ENCODE results near the gene TWIST2.

Gene TWIST2

GRCh38 chr2:238847841-238848690 is at the start of gene TWIST2:
Gene TWIST2 (plus strand): TSS chr2:238848085. CDS start chr2:238848216, 131 bp downstream.
- DNase-seq, result no peak

DNA sequence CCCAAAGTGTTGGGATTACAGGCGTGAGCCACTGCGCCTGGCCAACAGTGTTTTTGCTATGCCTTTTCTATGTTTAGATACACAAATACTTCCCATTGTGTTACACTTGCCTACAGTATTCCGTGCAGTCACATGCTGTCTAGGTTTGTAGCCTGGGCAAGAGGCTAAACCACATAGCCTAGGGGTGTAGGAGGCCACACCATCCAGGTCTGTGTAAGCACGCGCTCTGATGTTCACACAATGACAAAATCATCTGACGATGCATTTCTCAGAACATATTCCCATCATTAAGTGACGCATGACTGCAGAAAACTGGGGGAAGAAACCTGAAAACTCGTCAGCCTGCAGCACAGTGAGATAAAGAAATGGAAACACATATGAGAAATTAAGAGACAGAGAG is 46.1 kb upstream of the TWIST2 start:
- no peak for DNase-seq

DNA sequence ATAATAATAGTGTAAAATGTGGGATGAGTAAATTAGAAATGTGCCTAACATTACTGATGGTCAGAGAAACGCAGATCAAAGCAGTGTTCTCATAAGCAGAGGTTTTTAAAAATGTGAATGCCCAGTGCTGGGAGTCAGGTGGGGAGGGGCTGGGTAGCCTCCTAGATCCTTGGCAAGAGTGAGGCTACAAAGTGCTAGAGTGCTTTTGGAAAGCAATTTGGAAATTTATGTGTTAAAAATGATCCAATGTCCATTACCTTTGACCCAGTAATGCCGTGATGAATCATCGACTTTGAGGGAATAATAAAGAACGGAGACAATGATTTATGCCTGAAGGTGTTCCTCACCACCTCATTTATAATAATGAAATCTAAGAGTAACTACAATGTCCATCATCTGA is 44.9 kb upstream of the TWIST2 start:
- DNase-seq, result no peak

GRCh38 chr2:238803996-238804870 is 43.7 kb upstream of the TWIST2 start:
- DNase-seq, result no peak

DNA sequence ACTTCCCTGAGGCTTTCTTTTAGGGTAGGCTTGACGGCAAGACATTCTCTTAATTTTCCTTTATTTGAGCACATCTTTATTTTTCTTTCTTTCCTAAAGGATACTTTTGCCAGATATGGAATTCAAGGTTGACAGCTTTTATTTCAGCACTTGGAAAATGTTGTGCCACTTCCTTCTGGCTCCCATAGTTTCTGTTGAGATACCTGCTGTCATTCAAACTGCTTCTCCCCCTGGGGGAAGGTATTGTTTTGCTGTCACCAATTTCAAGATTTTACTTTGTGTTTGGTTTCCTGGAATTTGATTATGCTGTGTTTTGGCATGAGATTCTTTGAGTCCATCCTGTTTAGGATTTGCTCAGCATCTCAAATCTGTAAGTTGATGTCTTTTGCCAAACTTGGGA is 39.1 kb upstream of the TWIST2 start:
- no peak for DNase-seq

DNA sequence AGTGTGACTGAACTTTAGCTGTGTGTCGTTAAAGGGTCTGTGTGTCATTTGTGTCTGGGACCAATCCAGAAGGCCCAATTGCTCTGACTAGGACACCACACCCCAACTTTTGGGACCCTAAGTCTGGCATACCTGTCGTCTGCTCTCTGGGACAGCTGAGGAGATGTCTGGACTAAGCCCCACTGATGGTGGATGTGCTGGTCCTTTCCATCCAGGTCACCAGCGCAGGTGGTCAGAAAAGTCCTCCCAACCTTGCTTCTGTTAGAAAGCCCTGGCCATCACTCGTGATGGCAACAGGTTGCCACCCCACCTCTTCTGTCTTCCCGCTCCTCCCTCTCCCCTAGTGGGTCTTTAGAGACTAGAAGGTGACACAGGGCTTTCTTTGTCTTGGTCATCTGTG is 37.6 kb upstream of the TWIST2 start:
- DNase-seq, result no peak

DNA sequence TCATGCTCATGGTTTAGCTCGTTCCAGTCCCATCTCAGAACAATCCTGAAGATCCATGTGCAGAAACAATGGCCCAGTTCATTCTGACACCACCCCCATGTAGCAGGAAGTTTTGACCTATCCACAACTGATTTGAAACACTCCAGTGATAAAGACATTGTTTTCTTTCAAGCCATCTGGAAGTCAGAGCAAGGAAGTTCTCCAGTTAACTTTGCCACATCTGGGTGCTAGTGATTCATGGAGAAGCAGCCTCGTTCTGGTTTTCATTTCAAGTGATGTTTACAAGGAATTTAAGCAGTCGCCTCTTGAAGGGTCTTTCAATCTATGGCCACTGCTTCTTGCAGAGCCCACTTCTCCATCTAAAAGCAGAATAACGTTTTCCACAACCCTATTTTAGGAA is 36.6 kb upstream of the TWIST2 start:
- DNase-seq, result no peak

GRCh38 chr2:238811759-238812158 is 36.1 kb upstream of the TWIST2 start:
- DNase-seq, result no peak

DNA sequence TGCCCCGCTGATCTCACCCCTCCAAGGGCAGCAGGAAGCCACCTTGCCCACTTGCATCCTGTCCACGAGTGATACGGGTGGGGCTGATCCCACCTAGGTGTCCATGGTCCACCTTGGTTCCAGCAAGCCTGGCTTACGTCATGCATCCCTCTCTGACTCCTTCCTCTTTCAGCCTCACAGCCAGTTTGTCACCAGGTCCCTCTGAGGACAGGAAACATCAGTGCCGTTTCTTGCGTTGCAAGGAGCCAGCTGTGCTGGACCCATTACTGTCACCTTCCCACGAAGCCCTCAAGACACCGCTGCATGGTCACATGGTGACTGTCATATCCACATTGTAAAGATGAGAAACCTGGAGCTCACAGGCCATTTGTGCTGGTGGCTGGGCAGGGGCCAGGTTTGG is 34.8 kb upstream of the TWIST2 start:
- no peak for DNase-seq

DNA sequence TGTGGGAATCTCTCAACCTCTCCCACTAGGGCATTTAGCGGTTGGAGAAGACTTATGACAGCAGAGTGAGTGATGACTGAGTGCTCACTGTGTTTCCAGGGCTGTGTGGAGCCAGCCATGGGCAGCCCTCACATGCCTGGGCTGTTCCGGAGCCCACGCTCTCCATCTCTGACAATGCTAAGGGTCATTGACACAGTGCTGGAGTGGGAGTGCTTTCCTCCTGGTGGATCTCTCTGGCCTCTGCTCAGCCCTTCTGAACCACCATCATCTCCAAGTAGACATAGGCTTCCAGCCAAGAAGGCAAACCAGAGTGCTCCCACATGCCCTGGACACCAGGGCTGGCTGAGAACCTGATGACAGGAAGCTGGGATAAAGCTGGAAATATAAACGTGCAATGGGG is 33.1 kb upstream of the TWIST2 start:
- DNase-seq, result no peak

DNA sequence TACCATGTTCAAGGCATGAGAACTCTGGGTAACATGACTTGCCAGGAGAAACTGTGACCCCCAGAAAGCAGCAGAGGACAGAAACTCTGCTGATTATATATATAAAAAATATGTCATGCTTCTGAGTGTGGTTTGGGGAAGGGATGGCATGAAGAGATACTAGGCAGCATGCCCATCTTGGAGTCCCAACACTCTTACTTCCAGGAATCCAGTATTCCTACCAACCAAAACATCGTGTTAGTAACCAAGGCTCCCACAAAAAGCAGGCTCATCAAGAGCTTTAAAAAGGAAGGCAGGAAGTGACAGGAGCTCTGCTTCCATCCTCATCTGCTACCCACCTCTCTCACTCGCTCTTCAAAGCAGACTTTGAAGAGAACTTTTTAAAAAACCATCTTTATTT is 31.6 kb upstream of the TWIST2 start:
- DNase-seq, result no peak

- DNase-seq, result no peak
Observed at GRCh38 chr2:238817382-238817781, 30.5 kb upstream of the TWIST2 start.

- no peak for DNase-seq
Observed at GRCh38 chr2:238817891-238818290, 30.0 kb upstream of the TWIST2 start.

DNA sequence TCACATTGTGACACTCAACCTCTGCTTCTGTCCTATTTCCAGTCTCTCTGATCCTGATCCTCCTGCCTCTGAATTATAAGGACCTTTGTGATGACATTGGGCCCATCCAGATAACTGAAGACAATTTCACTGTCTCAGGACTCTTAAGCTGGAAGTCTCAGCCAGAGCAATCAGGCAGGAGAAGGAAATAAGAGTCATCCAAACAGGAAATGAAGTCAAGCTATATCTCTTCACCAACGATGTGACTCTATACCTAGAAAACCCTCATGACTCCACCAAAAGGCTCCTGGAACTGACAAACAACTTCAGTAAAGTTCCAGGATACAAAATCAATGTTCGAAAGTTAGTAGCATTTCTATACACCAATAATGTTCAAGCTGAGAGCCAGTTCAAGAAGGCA is 29.3 kb upstream of the TWIST2 start:
- DNase-seq, result no peak

DNA sequence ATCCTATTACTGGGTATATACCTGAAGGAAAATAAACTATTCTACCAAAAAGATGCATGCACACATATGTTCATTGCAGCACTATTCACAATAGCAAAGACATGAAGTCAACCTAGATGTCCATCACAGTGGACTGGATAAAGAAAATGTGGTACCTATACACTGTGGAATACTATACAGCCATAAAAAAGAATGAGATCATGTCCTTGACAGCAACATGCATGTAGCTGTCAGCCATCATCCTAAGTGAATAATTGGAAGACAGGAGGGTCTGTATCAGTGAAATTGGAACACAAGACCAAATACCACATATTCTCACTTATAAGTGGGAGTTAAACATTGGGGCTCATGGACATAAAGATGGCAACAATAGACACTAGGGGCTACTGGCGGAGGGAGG is 27.7 kb upstream of the TWIST2 start:
- DNase-seq, result no peak

DNA sequence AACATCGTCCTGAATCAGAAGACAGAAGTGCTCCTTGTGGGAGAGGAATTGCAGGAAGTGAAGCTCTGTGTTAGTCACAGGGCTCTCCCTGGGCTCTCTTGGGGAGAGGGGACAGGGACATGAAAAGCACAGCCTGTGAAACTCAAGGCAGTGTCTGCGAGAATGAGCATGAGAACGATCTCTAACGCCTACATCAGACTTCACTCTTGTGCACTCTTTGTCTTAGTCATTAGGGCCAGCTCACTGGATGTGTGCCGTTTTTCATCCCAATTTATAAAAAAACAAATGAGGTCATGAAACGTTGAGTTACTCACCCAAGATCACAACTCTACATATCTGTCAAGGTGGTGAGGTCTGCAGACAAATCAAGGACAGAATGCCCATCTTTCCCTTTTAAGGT is 27.0 kb upstream of the TWIST2 start:
- no peak for DNase-seq

DNA sequence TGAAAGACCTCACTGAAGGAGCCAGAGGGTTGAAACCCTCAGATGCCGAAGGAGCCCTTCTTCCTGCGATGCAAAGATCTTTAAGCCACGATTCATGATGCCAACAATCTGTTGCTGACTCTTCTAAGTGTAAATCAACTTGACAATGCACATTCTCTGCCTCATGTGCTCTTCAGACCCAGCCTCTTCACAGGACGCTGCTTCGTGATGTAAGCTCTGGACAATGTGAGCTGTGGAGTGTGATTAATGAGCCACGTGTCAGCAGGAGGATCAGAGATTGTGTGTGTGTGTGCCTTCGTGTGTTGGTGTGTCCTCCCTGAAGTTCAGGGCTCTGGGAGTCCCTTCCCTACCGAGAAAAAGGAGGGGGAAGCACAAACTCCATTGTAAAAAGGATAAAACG is 26.5 kb upstream of the TWIST2 start:
- DNase-seq, result no peak

DNA sequence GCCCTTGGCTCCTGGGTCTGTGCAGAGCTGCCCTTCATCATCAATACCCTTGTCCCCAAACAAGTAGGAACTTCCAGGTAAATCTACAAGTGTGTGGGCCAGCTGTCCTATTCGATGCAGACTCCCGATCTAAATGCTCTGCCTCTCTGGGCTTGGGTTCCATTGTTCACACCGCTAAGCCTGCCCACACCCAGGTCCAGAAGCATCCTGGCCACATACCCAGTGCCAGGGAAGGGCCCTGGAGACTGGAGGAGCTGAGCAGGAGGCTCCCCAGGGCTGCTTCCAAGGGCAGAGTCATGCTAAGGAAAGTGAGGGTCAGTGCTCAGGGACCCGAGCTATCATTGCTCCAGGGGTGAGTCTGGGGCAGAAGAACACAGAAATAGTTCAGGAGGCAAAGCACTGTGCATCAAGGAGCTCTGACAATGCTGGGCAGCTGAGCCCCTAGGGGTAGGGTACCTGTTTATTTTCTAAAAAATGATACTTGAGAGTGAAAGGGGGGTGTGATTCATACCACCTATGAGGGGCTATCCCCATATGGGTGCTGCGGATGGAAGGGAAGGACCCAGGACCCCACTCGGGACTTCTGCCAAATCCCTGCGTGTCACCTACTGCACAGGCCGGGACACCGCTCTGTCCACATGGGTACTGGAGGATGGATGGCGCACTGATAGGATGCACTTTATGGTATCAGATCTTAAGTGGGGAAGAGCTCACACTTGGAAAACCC is 25.8 kb upstream of the TWIST2 start:
- DNase-seq, result no peak

DNA sequence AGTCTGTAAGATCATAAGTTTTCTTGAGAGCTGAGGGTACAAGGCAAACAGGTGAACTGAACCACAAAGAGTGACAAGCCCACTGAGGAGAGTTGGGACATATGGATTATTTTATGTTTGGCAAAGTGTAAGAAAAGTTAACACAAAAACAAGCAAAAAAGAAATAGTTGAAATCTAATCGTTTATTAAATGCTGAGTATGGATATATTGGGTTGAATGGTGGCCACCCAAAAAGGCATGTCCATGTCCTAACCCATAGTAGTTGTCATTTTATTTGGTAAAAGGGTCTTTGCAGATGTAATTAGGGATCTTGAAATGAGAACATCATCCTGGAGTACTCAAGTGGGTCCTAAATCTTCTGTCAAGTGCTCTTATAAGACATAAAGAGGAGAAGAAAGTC is 24.9 kb upstream of the TWIST2 start:
- no peak for DNase-seq

DNA sequence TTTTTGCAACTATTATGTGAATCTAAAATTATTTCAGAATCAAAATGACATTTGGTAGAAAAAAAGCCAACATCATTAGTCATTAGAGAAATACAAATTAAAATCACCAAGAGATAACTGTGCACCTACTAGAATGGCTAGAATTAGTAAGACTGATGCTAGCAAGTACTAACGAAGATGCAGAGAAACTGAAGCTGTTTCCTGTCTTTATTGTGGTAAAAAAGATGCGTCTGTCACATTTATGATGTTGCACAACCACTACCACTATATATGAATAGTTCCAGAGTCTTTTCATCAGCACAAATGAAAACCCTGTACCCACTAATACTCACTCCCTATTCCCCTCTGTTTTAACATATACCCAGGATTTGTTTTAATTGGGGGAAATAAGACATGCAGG is 16.7 kb upstream of the TWIST2 start:
- DNase-seq, result no peak

DNA sequence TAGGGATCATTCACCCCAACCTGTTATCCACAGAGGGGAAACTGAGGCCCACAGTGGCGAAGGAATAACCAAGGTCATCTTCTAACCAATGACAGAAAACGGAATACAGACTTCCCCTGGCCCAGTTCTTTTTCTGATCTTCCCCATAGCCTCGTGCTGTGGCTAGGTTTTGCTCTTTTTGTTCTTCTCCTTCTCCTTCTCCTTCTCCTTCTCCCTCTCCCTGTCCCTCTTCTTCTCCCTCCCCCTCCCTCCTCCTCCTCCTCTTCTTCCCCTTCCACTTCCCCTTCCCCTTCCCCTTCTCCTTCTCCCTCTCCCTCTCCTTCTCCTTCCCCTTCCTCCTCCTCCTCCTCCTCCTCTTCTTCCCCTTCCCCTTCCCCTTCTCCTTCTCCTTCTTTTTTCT is 12.9 kb upstream of the TWIST2 start:
- no peak for DNase-seq

GRCh38 chr2:238835726-238836301 is 12.1 kb upstream of the TWIST2 start:
- DNase-seq, result no peak

DNA sequence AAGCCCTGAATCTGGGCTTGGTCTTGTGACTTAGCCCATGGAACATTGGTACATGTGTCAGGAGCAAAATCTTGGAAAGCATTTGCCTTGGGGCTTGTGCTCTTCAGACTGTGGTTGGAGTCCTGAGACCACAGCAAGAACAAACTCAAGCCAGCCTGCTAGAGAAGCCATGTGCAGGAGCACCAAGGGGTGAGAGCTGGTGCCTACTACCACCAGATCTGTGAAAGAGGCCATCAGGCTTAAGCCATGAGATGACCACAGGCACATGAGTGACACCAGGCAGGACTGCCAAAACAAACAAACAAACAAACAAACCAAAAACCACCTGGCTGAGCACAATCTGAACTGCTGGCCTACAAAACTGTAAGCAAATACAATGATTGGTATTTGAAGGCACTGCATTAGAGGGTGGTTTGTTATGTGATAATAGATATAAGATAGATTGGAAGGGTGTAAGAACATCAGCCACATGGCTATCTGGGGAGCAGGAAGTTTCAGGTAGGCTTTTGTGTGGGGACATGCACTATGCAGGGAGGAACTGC is 9.0 kb upstream of the TWIST2 start:
- no peak for DNase-seq

Measured in stimulated activated CD4-positive, alpha-beta T cell treated with anti-CD3 and anti-CD28 coated beads, Interleukin-1b, Interleukin-23, amount 100 ng/mL, for 48 hours (primary cell).